Fibroblast of lung (primary cell): ENCODE data around the gene BLOC1S4. TPM values are rescaled to one million over a fixed set of nuclear protein-coding genes. Genes with fewer than 3 reads are reported as not detected.
A peak's percentile ranks its signal among the peaks of the same experiment; 100 is the strongest.

Source experiments
- DNase-seq, 2 donors: peaks; one replicate each; pipeline versions ENCODE4 v3.0.0 to v3.0.0-alpha.2; 2010; ENCODE audit warnings: low read depth in 2 of 2
- H2AFZ ChIP-seq: 2 replicates; pipeline ENCODE4 v1.5.1; 2012; ENCODE audit warnings: low read length, control low read depth, inconsistent platforms
- H3K27ac ChIP-seq: 2 replicates; pipeline ENCODE4 v1.5.1; 2011; ENCODE audit warnings: low read length, control low read depth; ENCODE audit not compliant: insufficient read depth
- H3K27me3 ChIP-seq: 2 replicates; pipeline ENCODE4 v1.5.1; 2011; ENCODE audit warnings: mild to moderate bottlenecking, low read length; ENCODE audit not compliant: control insufficient read depth, insufficient read depth
- H3K36me3 ChIP-seq: 2 replicates; pipeline ENCODE4 v1.5.1; 2011; ENCODE audit warnings: low read length; ENCODE audit not compliant: control insufficient read depth, insufficient read depth
- H3K4me1 ChIP-seq: 2 replicates; pipeline ENCODE4 v1.5.1; 2011; ENCODE audit warnings: low read length; ENCODE audit not compliant: control insufficient read depth, insufficient read depth; ENCODE audit errors: extremely low read depth
- H3K4me2 ChIP-seq: 2 replicates; pipeline ENCODE4 v1.5.1; 2011; ENCODE audit warnings: low read length, control low read depth; ENCODE audit not compliant: insufficient read depth; ENCODE audit errors: extremely low read depth
- H3K4me3 ChIP-seq, 4 experiments: fragments of 200-600 bp in 1 of 4; sonication (generic) in 1 of 4; replicated peaks in 1 of 4; 2 replicates each; pipeline ENCODE4 v1.5.1; 2011 to 2016; ENCODE audit warnings: low read length in 4 of 4, low read depth in 3 of 4, mild to moderate bottlenecking in 3 of 4, control low read depth in 2 of 4, inconsistent platforms in 1 of 4, mixed read lengths in 1 of 4; ENCODE audit not compliant: insufficient read depth in 1 of 4; ENCODE audit errors: control extremely low read depth in 1 of 4
- H3K79me2 ChIP-seq: 2 replicates; pipeline ENCODE4 v1.5.1; 2012; ENCODE audit warnings: mild to moderate bottlenecking, low read length, inconsistent platforms; ENCODE audit not compliant: control insufficient read depth, insufficient read depth
- H3K9ac ChIP-seq: 2 replicates; pipeline ENCODE4 v1.5.1; 2011; ENCODE audit warnings: mild to moderate bottlenecking, low read length, control low read depth; ENCODE audit not compliant: insufficient read depth
- H3K9me3 ChIP-seq: 2 replicates; pipeline ENCODE4 v1.5.1; 2012; ENCODE audit warnings: low read depth, low read length; ENCODE audit not compliant: control insufficient read depth, insufficient read depth
- H4K20me1 ChIP-seq: 2 replicates; pipeline ENCODE4 v1.5.1; 2011; ENCODE audit warnings: low read length; ENCODE audit not compliant: control insufficient read depth, insufficient read depth; ENCODE audit errors: extremely low read depth
- CTCF ChIP-seq, 2 donors: IDR thresholded peaks in 1 of 2; conservative IDR thresholded peaks in 1 of 2; 1 replicate in 1 of 2; 2 replicates in 1 of 2; pipeline ENCODE4 v1.5.1; 2011 to 2012; ENCODE audit warnings: low read length in 2 of 2, control low read depth in 1 of 2, inconsistent platforms in 1 of 2, low read depth in 1 of 2, mild to moderate bottlenecking in 1 of 2
- EZH2 ChIP-seq: IDR thresholded peaks from 2 replicates; pipeline ENCODE4 v1.5.1; 2012; ENCODE audit warnings: low read length, control low read depth, mild to moderate bottlenecking; ENCODE audit errors: missing control alignments
- polyA plus RNA-seq, 2 donors: library from polyadenylated mRNA; depleted of rRNA in 1 of 2; stranded (reverse) in 1 of 2; unstranded in 1 of 2; fragments of >200 nt; gene quantifications; 2 replicates each; pipeline ENCODE4 v1.2.1, GENCODE V29; 2011 to 2012; ENCODE audit warnings: missing spikeins in 1 of 2
- total RNA-seq: library from RNA; depleted of rRNA; stranded (reverse); fragments of >200 nt; gene quantifications from 2 replicates; pipeline ENCODE4 v1.2.1, GENCODE V29; 2014

The BLOC1S4 gene
- total and polyA plus RNA-seq, 2 donors (not counting 1 experiment from before 2014, with no cell fraction given): 12.2 to 13.5 TPM

GRCh38 chr4:6695660-6696610 is 20.0 kb upstream of the BLOC1S4 start:
- Histone ChIP-seq H4K20me1 (no peaks in the 10 kb centered on the region), H3K36me3 (no peaks in the 10 kb centered on the region), H3K4me1 (peaks cover 4% of the 10 kb centered on the region), H3K4me2 (no peak overlapping the region), H3K9me3 (no peaks in the 10 kb centered on the region), H3K27me3 (no peaks in the 10 kb centered on the region), H2AFZ (no peak overlapping the region), H3K4me3 (no peak overlapping the region), H3K27ac (peak overlapping the region; percentile 14), H3K9ac (no peak overlapping the region), H3K79me2 (no peaks in the 10 kb centered on the region)
- TF ChIP-seq EZH2 (no peak), CTCF (conservative IDR thresholded peaks at IDR 0.05 in 1 of 2, IDR thresholded peaks at IDR 0.05 in 1 of 2; ENCODE audit: low read depth in 1 of 2, low read length in 2 of 2) (no peak)
- no peak for DNase-seq

GRCh38 chr4:6696611-6697010 is 19.4 kb upstream of the BLOC1S4 start:
- Histone ChIP-seq H3K9me3 (no peaks in the 10 kb centered on the region), H4K20me1 (no peaks in the 10 kb centered on the region), H2AFZ (no peak overlapping the region), H3K4me1 (peaks cover 4% of the 10 kb centered on the region), H3K36me3 (no peaks in the 10 kb centered on the region), H3K79me2 (no peaks in the 10 kb centered on the region), H3K4me2 (no peak overlapping the region), H3K27ac (no peak overlapping the region), H3K27me3 (no peaks in the 10 kb centered on the region), H3K4me3 (no peak overlapping the region), H3K9ac (no peak overlapping the region)
- no peak for TF ChIP-seq CTCF (conservative IDR thresholded peaks at IDR 0.05 in 1 of 2, IDR thresholded peaks at IDR 0.05 in 1 of 2; ENCODE audit: low read depth in 1 of 2, low read length in 2 of 2)
- TF ChIP-seq EZH2: no peak
- DNase-seq: no peak

GRCh38 chr4:6697131-6697530 is 18.8 kb upstream of the BLOC1S4 start:
- H3K4me1 ChIP-seq: peaks cover 4% of the 10 kb centered on the region
- TF ChIP-seq EZH2 (no peak), CTCF (conservative IDR thresholded peaks at IDR 0.05 in 1 of 2, IDR thresholded peaks at IDR 0.05 in 1 of 2; ENCODE audit: low read depth in 1 of 2, low read length in 2 of 2) (no peak)
- no peak for DNase-seq
- no peak overlapping the region for H3K4me3 ChIP-seq
- H2AFZ ChIP-seq: no peak overlapping the region
- no peaks in the 10 kb centered on the region for H3K27me3 ChIP-seq
- no peak overlapping the region for H3K4me2 ChIP-seq
- H3K9ac ChIP-seq: no peak overlapping the region
- no peak overlapping the region for H3K27ac ChIP-seq
- H3K79me2 ChIP-seq: no peaks in the 10 kb centered on the region
- no peaks in the 10 kb centered on the region for H3K36me3 ChIP-seq
- no peaks in the 10 kb centered on the region for H3K9me3 ChIP-seq
- H4K20me1 ChIP-seq: no peaks in the 10 kb centered on the region
